Subcutaneous abdominal adipose tissue (tissue), 5 donors: ENCODE measurements around the gene PARD3B.

Experiments used
- H3K27ac ChIP-seq: one replicate; pipeline ENCODE4 v1.7.0; 2013; ENCODE audit warnings: low read depth, mild to moderate bottlenecking, inconsistent platforms, low read length, moderate library complexity
- H3K27me3 ChIP-seq, 5 donors: one replicate each; pipeline ENCODE4 v1.7.0; 2013; ENCODE audit warnings: low read length in 5 of 5, inconsistent platforms in 1 of 5; ENCODE audit not compliant: control insufficient read depth in 5 of 5, insufficient read depth in 4 of 5
- H3K36me3 ChIP-seq, 5 donors: one replicate each; pipeline ENCODE4 v1.7.0; 2013; ENCODE audit warnings: low read length in 5 of 5; ENCODE audit not compliant: control insufficient read depth in 5 of 5, insufficient read depth in 5 of 5
- H3K4me1 ChIP-seq, 5 donors: one replicate each; pipeline ENCODE4 v1.7.0; 2013; ENCODE audit warnings: low read length in 5 of 5, mild to moderate bottlenecking in 3 of 5, moderate library complexity in 1 of 5; ENCODE audit not compliant: control insufficient read depth in 5 of 5, insufficient read depth in 5 of 5
- H3K4me3 ChIP-seq, 5 donors: one replicate each; pipeline ENCODE4 v1.7.0; 2013; ENCODE audit warnings: low read length in 5 of 5, low read depth in 1 of 5
- H3K9ac ChIP-seq, 5 donors: one replicate each; pipeline ENCODE4 v1.7.0; 2013; ENCODE audit warnings: low read length in 5 of 5, mild to moderate bottlenecking in 4 of 5, moderate library complexity in 3 of 5
- H3K9me3 ChIP-seq, 5 donors: one replicate each; pipeline ENCODE4 v1.7.0; 2013; ENCODE audit warnings: low read length in 5 of 5; ENCODE audit not compliant: control insufficient read depth in 5 of 5
- donor health status: healthy.
- donor health status: healthy.
- donor health status: healthy.
- donor health status: healthy.
- donor health status: healthy.

Gene PARD3B

DNA sequence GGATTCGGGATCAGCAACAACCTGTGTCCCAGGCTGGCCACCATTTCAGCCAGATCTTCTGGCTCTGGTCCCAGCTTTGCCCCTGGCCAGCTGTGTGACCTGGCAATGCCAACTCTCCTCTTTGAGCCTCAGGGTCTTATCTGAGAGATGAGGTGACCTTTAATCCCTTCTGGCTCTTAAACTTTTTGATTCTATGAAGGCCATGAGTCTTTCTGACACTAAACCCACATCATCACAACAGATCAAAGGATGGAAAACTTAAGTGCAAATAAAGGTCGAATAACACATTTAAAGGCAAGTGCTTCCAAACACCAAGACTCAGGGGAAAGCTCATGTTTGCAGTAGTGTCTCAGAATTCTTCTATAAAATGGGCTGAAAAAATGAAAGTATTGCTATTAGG, 645.3 kb downstream of the PARD3B start:
- Histone ChIP-seq H3K9me3 (no peaks in the 10 kb centered on the region), H3K27ac (no peak overlapping the region), H3K36me3 (peaks cover 0 to 8% (median 4%) of the 10 kb centered on the region in 5 donors), H3K4me3 (no peak overlapping the region), H3K27me3 (no peaks in the 10 kb centered on the region), H3K9ac (no peak overlapping the region), H3K4me1 (peaks cover 0 to 4% (median 0%) of the 10 kb centered on the region in 5 donors)

DNA sequence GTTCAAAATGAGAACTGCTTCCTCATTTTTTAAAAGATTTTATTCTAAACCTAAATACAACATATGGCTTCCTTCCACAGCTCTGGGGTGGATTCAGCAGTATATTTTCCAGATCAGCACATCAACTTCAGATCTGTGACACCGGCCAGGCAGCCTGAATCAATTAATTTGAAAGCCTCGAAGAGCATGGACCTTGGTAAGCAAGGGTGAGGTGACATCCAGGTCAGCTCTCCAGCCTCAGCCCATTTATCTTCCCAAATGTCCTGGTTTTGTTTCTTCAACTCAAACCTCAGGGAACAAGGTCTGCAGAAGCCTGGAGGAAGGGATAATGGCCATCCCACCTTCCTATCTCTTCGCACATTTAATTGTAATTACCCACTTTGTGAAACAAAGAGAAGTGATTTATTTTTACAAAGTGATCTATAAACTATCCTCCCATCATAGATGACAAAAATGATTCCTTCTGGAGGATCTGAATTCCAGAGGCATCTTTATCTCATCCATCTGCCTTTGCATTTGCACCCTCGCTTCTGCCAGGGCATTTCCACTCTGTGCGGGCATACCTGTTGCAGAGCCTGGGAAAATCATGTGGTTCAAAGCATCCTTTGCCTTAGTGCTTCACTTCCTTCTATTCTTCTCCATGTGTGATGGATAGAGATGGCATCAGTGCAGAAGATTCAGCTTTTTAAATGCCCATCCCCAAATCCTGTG, 648.0 kb downstream of the PARD3B start:
- Histone ChIP-seq H3K36me3 (peaks cover 0 to 8% (median 5%) of the 10 kb centered on the region in 5 donors), H3K4me1 (peaks cover 0 to 9% (median 8%) of the 10 kb centered on the region in 5 donors), H3K9me3 (no peaks in the 10 kb centered on the region), H3K4me3 (no peak overlapping the region), H3K27ac (no peak overlapping the region), H3K27me3 (no peaks in the 10 kb centered on the region), H3K9ac (no peak overlapping the region)

DNA sequence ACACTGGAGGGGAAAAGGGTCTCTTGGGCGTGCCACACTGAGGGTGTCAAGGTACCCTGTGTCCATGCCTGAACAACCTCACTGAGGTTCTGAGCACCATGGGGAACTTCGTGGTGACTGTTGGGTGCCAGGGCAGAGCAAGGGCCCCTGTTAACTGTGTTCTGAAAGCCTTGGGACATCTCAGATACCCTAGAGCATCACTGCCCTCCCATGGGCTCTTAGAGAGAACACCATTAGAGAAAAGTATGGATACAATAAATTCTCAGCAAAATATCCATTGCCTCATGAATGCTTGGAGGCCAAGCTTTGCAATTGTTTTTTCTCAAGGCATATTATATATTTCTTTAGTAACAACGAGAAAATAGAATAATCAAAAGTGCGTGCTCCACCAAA, 648.6 kb downstream of the PARD3B start:
- Histone ChIP-seq H3K9me3 (no peaks in the 10 kb centered on the region), H3K36me3 (peaks cover 0 to 8% (median 5%) of the 10 kb centered on the region in 5 donors), H3K27ac (no peak overlapping the region), H3K4me1 (peaks cover 0 to 10% (median 6%) of the 10 kb centered on the region in 5 donors), H3K27me3 (no peaks in the 10 kb centered on the region), H3K4me3 (no peak overlapping the region), H3K9ac (no peak overlapping the region)

DNA sequence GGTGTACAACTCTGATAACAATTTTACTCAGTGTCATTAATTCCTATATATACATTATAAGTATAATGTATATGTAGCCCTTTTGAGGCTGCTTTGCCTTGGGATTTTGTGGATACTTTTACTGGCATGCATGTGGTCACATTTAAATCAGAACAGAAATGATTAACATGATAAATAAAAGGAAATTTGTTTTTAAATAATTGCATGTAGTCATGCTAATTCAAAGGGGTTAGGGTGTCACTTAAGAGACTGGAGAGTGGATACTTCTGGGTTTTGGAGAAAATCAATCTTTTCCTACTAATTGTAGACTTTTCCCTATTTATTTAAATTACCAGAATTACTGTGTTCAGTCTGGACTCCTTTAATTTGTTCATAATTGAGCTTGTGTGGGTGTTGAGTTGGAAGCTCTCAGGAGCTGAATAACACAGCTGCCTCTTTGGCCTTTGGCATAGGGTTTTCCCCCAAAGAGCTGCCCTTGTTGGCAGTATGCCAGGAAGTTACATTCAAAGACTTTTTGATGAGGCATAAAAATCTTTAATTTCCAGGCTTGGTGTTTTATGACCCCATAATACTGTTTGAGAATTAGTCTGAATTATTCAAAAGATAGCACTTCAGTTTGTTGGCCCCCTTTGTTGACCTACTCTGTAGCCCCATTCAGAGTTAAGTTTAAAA, 652.3 kb downstream of the PARD3B start:
- no peak overlapping the region for H3K27ac ChIP-seq
- no peaks in the 10 kb centered on the region for H3K27me3 ChIP-seq
- peaks cover 0 to 8% (median 5%) of the 10 kb centered on the region in 5 donors for H3K36me3 ChIP-seq
- H3K9me3 ChIP-seq, result no peaks in the 10 kb centered on the region
- no peak overlapping the region for H3K9ac ChIP-seq
- H3K4me1 ChIP-seq, result peaks cover 0 to 10% (median 6%) of the 10 kb centered on the region in 5 donors
- H3K4me3 ChIP-seq, result no peak overlapping the region

DNA sequence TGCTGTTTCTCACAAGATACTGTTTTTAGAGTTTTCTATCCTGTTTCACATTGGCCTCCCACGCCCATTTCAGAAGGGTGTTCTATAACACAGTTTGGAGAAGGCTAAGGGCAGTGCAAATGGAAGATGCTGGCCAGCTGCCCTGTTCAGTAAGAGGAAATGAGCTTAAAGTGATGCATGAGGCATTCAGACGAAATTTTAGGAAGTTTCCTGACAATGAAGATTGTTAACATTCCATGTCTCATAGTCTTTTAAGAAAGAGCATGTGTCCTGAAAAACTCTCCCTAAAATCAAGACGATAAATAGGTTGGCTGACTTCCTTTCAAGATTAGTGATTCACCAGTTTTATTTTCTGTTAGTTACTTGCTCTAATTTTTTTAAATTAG, 652.9 kb downstream of the PARD3B start:
- peaks cover 0 to 8% (median 5%) of the 10 kb centered on the region in 5 donors for H3K36me3 ChIP-seq
- no peaks in the 10 kb centered on the region for H3K9me3 ChIP-seq
- H3K4me3 ChIP-seq, result no peak overlapping the region
- no peak overlapping the region for H3K9ac ChIP-seq
- no peaks in the 10 kb centered on the region for H3K27me3 ChIP-seq
- H3K4me1 ChIP-seq, result peaks cover 0 to 10% (median 6%) of the 10 kb centered on the region in 5 donors
- H3K27ac ChIP-seq, result no peak overlapping the region

DNA sequence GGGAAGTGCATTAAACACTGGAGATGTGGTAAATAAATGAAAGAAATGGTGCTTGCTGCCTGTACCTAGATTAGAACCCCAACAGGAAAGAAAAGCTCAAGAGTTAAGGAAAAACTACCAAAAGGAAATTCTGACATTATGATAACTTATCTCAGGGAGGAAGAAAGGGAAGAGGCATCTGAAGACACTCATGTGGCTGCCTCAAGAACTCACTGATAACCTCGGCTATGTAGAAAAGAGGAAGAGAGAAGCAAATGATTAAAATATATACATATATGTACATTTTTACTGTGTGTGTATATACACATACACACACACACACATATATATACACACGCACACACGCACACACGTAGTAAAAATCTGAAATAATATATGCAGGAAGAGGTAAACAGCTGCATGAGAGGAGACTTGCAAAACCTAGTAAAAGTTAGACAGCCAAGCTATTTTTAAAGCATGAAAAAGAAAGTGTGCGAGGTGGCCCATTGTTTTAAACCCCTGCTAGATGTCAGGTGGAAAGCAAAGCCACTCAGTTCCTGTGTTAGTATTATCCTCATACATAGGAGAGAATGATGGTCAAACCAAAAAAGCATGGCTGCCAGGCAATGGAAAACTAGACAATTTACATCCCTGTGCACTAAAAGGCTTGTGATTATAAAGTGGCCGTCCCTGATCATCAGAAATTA, 654.0 kb downstream of the PARD3B start:
- Histone ChIP-seq H3K27ac (no peak overlapping the region), H3K36me3 (peaks cover 0 to 7% (median 0%) of the 10 kb centered on the region in 5 donors), H3K9me3 (no peaks in the 10 kb centered on the region), H3K9ac (no peak overlapping the region), H3K27me3 (no peaks in the 10 kb centered on the region), H3K4me3 (no peak overlapping the region), H3K4me1 (peaks cover 0 to 10% (median 6%) of the 10 kb centered on the region in 5 donors)

DNA sequence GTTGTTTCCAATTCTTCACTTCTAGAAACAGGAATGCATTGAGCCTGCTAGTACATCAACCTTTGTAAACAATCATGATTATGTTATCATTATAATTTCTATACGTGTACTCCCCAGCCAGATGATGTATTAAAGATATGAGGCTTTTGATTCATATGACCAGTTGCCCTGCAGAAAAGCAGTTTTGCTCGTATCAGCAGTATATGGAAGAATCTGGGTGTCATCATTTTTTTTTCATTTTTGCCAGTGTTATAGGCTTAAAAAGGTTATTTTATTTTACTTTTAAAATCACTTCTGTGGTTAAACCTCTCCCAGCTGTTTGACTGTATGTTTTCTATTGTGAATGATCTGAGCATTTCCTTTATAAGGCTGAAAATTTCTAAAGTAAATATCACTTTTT, 665.2 kb downstream of the PARD3B start:
- Histone ChIP-seq H3K36me3 (peaks cover 0 to 3% (median 0%) of the 10 kb centered on the region in 5 donors), H3K4me3 (no peak overlapping the region), H3K9me3 (no peaks in the 10 kb centered on the region), H3K4me1 (no peaks in the 10 kb centered on the region), H3K27me3 (no peaks in the 10 kb centered on the region), H3K27ac (no peak overlapping the region), H3K9ac (no peak overlapping the region)

DNA sequence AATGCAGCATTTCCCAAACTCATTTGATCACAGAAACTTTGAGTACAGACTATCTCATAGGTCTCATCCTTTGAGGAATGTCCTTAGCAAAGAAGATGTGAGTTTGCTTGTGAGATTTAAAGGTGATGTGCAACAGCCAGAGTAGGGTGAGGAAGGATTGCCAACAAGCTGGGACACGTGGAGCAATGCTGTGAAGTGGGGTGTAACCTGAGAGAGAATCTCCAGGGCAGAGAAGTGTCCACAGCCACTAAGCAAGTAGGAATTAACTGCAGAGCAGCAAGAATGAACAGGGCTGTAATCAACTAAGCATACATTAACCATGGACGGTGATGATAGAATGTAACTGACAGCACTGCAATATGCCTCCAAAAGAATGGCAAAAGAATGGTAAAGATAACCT, 667.1 kb downstream of the PARD3B start:
- Histone ChIP-seq H3K9ac (no peak overlapping the region), H3K36me3 (peaks cover 0 to 3% (median 0%) of the 10 kb centered on the region in 5 donors), H3K9me3 (no peaks in the 10 kb centered on the region), H3K27ac (no peak overlapping the region), H3K4me3 (no peak overlapping the region), H3K27me3 (no peaks in the 10 kb centered on the region), H3K4me1 (no peaks in the 10 kb centered on the region)

DNA sequence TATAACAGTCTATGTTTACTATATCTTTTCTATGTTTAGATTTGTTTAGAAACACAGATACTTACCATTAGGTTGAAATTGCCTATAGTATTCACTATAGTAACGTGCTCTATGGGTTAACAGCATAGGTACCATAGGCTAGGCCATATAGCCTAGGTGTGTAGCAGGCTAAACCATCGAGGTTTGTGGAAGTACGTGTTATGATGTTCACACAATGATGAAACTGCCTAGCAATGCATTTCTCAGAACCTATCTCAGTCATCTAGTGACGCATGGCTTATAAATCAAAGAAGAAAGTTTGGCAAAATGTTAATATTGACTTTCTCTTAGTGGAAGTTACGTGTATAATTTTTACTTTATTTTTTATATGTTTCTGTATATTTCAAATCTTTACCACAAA, 670.8 kb downstream of the PARD3B start:
- H3K4me3 ChIP-seq, result no peak overlapping the region
- H3K27me3 ChIP-seq, result no peaks in the 10 kb centered on the region
- peaks cover 0 to 2% (median 0%) of the 10 kb centered on the region in 5 donors for H3K36me3 ChIP-seq
- H3K9ac ChIP-seq, result no peak overlapping the region
- no peaks in the 10 kb centered on the region for H3K4me1 ChIP-seq
- no peaks in the 10 kb centered on the region for H3K9me3 ChIP-seq
- no peak overlapping the region for H3K27ac ChIP-seq

DNA sequence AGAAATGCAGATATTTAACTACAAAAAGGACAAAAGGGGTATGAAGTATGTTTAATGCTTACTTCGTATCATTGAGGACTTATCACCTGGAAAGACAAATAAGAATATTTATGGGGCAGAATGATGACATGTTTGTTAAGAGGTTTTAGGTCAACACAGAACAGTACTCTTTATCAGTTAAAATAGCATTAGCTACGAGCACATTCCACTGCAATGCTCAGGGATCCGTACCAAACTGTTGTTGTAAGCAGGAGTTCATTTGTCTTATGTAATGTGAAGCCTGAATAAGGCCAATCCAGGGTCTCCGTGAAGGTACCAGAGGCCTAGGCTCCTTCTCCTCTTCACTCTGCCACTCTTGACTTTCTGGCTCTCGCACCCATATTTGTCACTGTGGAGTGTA, 671.3 kb downstream of the PARD3B start:
- Histone ChIP-seq H3K4me3 (no peak overlapping the region), H3K4me1 (no peaks in the 10 kb centered on the region), H3K9me3 (no peaks in the 10 kb centered on the region), H3K9ac (no peak overlapping the region), H3K27me3 (no peaks in the 10 kb centered on the region), H3K36me3 (no peaks in the 10 kb centered on the region), H3K27ac (no peak overlapping the region)
